ENCODE results near the gene ACACB.

Gene ACACB

DNA sequence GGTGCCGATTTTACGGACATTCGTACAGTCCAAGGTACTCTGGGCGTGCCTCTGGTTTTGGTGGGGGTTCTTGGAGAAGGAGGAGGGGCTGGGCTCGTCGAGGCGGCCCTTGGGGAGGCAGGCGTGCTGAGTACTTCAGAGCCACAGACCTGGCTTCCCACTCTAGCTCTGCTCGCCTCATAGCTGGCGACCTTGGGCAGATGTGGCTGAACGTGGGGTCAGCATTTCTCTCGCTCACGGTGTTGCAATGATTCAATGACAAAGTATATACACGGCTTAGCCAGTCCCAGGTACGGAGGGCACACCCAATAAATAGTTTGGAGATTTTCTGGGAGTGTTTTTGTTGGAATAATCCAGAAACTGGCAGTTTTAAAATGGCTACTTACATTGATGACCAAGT is 117.6 kb downstream of the ACACB start:
- in situ Hi-C loops (cut with MboI; ENCODE audit: low pct_unique_long_range_greater_than_20kb, low sequenced_read_pairs, unreplicated experiment): no loop called here
- TF ChIP-seq, protein P1, sequence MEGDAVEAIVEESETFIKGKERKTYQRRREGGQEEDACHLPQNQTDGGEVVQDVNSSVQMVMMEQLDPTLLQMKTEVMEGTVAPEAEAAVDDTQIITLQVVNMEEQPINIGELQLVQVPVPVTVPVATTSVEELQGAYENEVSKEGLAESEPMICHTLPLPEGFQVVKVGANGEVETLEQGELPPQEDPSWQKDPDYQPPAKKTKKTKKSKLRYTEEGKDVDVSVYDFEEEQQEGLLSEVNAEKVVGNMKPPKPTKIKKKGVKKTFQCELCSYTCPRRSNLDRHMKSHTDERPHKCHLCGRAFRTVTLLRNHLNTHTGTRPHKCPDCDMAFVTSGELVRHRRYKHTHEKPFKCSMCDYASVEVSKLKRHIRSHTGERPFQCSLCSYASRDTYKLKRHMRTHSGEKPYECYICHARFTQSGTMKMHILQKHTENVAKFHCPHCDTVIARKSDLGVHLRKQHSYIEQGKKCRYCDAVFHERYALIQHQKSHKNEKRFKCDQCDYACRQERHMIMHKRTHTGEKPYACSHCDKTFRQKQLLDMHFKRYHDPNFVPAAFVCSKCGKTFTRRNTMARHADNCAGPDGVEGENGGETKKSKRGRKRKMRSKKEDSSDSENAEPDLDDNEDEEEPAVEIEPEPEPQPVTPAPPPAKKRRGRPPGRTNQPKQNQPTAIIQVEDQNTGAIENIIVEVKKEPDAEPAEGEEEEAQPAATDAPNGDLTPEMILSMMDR (IDR thresholded peaks at IDR 0.05; ENCODE audit: extremely low read depth, insufficient read depth, missing control alignments): no peak
- no peak for DNase-seq (ENCODE audit: low spot score)

DNA sequence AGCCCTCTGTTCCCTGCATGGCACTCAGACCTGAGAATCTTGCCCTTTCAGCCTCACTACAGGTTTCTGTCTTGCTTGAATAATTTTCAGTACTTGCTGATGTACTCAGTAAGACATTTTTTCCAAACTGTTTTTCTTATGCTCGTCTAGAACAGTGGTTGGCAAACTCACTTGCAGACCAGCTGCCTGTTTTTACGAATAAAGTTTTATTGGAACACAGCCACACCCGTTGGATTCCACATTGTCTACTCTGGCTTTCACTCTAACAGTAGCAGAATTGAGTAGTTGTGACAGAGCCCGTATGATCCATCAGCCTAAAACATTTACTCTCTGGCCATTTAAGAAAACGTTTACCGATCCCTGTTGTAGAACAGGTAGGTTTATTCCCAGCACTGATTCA is 119.9 kb downstream of the ACACB start:
- in situ Hi-C loops (cut with MboI; ENCODE audit: low pct_unique_long_range_greater_than_20kb, low sequenced_read_pairs, unreplicated experiment): no loop called here
- DNase-seq (ENCODE audit: low spot score): no peak
- TF ChIP-seq, protein P1 (IDR thresholded peaks at IDR 0.05; ENCODE audit: extremely low read depth, insufficient read depth, missing control alignments): no peak

DNA sequence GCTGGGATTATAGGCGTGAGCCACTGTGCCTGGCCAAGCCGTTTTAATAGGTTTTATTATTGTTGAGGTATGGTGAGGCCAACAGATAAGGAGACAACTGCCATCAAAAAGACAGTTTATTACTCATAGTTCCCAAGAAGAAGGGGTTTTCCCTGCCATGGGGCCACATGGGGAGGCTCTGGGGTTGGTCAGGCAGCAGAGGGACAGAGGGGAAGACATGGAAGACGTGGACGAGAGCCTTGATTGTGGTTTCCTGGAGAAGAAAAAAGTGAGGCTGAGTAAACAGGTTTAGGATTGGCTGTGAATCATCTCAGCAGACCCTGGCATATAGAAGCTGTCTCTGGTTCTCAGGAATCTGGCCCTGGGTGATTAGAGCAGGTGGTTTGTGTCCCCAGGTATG is 122.8 kb downstream of the ACACB start:
- in situ Hi-C loops (cut with MboI; ENCODE audit: low pct_unique_long_range_greater_than_20kb, low sequenced_read_pairs, unreplicated experiment): no loop called here
- TF ChIP-seq, protein P1 (IDR thresholded peaks at IDR 0.05; ENCODE audit: extremely low read depth, insufficient read depth, missing control alignments): no peak
- no peak for DNase-seq (ENCODE audit: low spot score)

DNA sequence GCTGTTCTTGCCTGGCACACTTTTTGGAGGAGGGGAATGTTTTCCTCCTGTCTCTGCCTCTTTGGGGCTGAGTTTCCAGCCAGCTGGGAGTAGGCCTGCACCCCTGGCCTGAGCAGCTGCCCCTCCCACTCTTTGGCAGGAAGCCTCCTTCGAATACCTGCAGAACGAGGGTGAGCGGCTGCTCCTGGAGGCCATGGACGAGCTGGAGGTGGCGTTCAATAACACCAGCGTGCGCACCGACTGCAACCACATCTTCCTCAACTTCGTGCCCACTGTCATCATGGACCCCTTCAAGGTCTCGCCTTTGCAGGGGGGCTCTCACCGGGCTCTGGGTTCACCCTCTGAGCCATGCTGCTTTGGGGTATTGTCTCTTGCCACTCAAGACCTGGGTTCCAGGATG is 123.3 kb downstream of the ACACB start:
- no peak for DNase-seq (ENCODE audit: low spot score)
- in situ Hi-C loops (cut with MboI; ENCODE audit: low pct_unique_long_range_greater_than_20kb, low sequenced_read_pairs, unreplicated experiment): no loop called here
- TF ChIP-seq, protein P1 (IDR thresholded peaks at IDR 0.05; ENCODE audit: extremely low read depth, insufficient read depth, missing control alignments): no peak

DNA sequence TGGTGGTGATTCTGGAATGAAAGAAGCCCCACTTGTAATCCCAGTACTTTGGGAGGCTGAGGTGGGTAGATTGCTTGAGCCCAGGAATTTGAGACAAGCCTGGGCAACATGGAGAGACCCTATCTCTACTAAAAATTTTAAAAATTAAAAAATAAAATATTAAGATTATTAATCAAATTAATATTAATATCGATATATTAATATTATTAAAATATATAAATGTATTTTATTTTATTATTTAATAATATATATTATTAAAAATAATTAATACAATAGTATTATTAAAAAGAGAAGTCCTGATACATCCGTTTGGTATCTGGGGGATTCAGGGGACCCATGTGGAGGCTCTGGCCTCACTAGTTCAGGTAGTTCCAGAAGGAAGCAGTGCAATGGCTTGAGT is 124.0 kb downstream of the ACACB start:
- TF ChIP-seq, protein P1 (IDR thresholded peaks at IDR 0.05; ENCODE audit: extremely low read depth, insufficient read depth, missing control alignments): no peak
- in situ Hi-C loops (cut with MboI; ENCODE audit: low pct_unique_long_range_greater_than_20kb, low sequenced_read_pairs, unreplicated experiment): no loop called here
- no peak for DNase-seq (ENCODE audit: low spot score)

DNA sequence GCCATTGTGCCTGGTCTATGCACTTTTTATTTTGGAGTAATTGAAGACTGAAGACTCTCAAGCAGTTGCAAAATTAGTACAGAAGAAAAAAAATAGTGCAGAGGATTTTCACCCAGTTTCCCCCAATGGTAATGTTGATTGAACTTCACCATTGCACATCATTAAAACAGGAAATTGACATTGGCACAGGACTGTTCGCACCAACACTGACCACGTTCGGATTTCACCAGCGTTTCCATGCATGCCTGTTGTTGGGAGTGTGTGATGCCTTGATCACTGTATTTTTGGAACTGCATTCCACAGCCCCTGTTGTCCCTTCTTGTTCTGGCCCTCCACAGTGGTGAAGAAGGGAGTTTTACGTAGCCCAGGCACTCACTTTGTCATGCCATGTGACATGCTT is 125.5 kb downstream of the ACACB start:
- TF ChIP-seq, protein P1 (IDR thresholded peaks at IDR 0.05; ENCODE audit: extremely low read depth, insufficient read depth, missing control alignments): no peak
- in situ Hi-C loops (cut with MboI; ENCODE audit: low pct_unique_long_range_greater_than_20kb, low sequenced_read_pairs, unreplicated experiment): no loop called here
- DNase-seq (ENCODE audit: low spot score): no peak

DNA sequence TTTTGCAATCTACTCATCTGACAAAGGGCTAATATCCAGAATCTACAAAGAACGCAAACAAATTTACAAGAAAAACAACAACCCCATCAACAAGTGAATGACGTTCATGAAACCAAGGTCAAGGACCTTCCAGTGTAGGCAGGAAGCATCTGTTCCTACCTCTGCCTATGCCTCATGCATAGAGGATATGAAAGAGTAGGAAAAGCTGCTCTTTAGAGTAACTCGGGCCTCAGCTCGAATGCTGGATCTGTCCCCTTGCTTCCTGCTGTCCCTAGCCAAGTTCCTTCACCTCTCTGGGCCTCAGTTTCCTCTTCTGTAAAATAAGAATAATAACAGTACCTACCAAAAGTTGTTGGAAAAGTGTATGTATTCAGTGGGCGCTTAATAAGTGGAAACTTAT is 127.7 kb downstream of the ACACB start:
- TF ChIP-seq, protein P1 (IDR thresholded peaks at IDR 0.05; ENCODE audit: extremely low read depth, insufficient read depth, missing control alignments): no peak
- in situ Hi-C loops (cut with MboI; ENCODE audit: low pct_unique_long_range_greater_than_20kb, low sequenced_read_pairs, unreplicated experiment): no loop called here
- DNase-seq (ENCODE audit: low spot score): no peak

All from GM13977 (cell line).